T-helper 1 cell (primary cell): ENCODE results near the gene CPOX.

Experiments used
- DNase-seq, 5 donors: peaks; one replicate each; pipeline ENCODE4 v3.0.0-alpha.2; 2012 to 2020

The CPOX gene

DNA sequence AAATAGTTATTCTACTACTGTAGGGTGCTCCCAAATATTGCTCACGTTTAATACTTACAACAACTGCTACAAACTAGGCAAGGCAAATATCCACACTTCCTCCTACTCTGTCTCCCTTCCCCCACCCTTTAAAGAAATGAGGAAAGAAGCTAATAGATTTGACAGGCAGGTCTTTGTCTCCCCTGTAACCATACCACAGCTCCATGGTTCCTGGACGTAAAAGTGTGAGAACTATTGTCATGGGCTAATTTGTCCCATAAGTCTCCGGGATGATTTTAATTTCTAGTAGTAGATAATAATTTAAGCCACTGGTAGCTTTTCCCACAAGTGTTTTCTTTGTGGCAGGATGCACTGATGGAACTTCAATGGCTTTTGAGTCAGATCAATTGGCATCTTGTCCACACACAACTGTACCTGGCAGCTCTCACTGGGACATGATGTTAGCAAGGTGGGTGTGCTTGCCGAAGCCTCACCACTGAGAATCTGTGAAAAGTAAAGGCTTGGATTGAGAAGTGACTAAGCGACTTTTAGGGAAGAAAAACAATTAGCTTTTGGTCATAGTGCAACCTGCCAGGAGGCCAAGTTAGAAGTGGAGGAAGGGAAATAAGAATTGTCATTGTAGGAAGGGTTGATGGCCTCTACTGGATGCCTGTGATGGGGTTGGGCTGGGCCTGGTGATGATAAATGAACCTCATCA, 1.4 kb upstream of the CPOX start:
- no peak for DNase-seq

DNA sequence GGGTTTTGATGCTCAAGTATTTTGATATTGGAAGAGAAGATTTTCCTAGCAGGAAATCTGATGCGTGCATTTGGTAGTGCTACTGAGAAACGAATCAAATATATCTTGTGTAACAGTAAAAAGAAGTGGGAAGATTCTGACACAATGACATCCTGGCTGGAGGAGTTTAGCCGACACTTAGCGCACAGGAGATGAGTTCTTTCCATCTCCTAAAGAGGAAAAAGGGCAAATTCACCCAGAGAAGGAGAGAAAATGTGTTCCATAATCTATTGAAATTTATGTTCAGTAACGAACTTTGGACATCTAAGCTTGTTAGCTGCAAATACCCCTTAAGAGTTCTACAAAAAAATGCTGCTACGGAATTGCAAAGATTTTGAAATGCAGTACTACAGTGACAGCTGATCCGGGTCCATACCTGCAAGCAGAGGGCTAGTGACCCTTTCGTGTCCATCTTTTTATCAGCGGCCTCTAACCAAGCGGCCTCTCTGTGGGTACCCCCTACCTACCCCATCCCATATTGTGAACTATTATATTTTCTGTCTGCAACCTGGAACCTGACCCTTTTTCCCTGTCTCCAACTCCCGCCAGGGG, 971 bp downstream of the CPOX start:
- DNase-seq = no peak

DNA sequence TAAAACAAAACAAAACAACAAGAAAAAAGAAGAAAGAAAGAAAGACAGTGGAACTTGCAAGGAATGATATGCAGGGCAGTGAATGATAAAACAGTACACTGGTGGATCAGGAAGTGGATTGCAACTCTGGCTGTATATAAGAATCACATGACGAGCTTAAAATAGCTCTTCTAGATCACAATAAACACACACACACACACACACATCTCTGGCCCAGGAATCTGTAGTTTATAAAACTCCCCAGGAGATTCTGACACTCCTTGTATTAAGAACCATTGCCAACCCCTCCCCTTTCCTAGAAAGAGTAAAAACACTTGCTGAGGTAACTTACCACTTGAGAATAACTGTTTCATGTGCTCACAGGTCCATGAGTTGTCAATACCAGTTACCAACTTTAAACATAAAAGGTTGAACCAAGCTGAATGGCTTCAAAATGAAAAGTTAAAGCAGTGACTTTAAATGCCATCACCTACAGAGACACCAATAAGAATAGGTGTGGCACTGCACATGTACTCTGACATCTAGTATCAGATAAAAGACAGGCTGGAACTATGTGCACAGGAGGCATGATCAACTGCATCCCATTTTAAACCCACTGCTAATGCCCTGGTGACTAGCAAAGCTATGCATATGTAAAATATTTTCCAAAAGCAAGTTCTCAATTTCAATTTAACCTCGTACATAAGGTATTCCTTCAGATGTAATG, 3.9 kb downstream of the CPOX start:
- peak in 1 of 5 donors; percentile 40 for DNase-seq

DNA sequence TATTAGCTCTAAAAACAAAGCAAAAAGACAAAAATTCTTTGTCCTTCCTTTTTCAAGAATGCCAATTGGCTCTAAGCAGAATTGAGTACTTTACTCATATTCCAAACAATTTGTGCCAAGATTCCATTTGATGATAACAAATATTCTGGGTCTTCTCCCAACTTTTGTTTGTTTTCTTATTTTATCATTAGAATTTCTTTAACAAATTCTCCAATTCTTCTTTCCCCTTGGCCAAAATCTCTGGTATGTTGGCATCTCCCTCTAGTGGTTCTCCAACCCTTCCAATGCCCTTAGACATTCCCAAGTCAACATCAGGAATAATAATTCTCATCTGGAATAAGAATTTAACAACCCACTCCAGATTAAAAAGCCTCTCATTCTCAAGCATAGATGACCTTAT, 5.3 kb downstream of the CPOX start:
- DNase-seq = no peak

- no peak for DNase-seq
Observed at GRCh38 chr3:98587654-98588053, 5.8 kb downstream of the CPOX start.

DNA sequence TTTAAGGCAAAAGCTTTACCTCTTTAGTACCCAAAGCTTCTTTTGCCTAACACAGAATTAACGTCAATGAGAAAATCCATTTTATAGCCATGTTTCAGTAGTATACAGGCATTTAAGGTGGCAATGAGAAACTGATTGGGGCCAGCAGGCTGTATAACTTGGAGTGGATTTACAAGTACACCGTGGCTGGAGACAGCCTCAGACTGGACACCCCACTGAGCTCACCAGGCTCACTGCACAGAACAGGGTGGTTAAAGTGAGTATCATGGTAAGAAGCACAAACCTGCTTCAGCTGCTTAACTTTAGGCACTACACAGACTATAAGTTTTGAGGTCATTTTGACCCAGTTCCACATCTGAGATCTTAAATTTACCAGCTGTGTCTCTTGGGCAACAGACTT, 8.9 kb downstream of the CPOX start:
- no peak for DNase-seq

- no peak for DNase-seq
Observed at GRCh38 chr3:98583766-98584165, 9.6 kb downstream of the CPOX start.

DNA sequence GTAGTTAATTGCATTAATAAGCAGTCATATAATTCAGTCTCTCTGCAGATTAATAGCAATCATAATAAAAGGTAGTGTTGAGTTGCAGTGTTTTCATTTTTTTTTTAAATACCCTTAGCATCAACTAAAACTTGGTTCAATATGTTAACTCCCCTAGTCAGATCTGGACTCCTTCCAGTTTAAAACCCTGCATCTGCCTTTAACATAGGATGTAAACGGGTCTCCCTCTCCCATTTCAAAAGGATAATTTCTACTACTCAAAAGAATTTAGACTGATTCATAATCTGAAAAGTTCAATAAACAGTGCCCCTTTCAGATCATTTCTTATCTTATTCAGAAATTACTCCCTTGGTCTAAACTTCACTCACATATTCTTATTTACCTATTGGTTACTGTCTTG, 11.4 kb downstream of the CPOX start:
- DNase-seq = no peak

DNA sequence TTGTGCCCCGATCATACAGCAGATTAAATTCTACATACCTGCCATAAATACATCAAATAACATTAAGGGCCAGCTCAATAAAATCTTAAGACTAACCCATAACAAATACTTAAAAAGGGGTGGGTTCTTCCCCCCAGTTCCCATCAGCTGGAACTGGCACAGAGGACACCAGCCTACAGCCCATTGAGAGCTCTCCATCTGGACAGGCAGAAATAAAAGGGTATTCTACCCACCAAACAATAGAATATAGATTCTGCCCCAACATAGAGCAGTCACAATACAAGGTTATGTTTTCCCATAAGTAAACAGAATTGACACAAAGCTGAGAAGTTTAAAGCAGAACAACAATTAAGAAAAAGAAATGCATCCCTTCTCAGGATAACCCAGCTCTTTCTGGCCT, 11.9 kb downstream of the CPOX start:
- DNase-seq = no peak

DNA sequence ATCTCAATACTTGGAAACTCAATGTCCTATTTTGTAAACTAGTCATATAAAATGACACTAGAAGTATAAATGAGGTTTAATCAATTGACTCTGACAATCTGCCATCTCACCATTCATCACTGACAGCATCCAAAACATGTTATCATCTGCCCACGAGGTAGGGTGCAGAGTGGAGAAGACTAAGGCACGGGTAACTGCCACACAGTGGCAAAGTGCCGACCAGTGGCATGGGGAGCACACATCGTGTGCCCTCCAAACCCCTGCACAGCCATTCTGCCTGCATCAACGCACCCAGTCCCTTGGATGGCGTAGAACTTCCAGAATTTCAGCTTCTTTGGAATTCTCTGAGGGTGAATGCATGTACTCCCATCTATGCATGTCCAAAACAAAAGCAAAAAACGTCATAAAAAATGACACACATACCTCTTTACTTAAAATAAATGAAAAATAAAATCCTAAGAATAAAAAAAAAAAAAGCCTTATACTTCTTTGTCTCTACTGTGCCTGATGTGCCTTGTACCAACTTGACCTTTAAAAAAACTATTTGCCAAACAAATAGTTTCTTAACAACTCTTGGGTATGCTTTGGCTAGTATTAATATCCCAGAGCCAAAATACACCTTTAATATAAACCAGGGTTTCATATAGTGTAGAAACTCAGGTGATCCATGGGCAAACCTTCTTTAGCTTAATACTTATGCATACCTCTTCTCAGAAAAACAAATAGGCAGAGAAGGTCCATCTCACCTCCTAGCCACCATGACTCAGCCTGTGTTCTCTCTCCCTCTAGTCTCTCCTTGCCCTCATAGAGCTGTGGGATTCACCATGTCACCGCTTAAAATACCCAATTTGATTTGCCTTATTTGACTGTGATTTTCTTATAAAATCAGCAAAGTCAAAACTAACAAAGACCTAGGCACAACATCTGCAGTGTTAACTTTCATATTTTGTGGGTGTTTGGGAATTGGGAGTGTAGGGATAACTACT, 12.7 kb downstream of the CPOX start:
- no peak for DNase-seq

DNA sequence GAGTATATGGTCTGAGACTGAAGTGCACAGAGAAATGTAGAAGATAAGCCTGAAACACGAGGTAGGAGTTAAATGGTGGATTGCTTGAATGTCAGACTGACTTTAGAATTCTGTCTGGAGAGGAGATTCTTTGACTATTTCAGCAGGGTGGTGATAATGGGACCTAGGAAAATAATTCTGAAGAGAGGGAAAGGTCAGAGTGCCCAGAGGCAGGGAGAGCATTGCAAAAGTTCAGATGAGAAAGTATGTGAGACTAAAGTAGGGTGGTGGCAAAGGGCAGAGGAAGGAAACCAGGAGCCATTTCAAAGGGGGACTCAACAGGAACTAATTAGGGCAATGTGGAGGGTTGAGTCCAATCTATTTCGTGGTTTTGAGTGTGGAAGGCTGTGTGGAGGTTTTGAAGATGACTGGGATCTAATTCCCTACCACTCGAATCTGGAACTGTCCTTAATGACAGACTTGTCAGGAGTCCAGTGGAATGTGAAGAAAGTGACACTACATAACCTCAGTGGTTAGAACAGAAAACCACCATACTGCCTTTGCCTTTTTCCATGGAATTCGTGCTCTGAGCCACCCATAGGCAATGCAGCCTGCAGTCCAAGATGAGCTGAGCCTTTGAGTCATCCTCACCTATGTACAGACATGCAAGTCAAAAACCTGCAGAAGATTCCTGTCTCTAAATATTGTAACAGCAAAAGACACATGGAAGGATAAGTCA, 16.1 kb downstream of the CPOX start:
- DNase-seq = no peak

GRCh38 chr3:98574132-98574531, 19.3 kb downstream of the CPOX start:
- peak in 1 of 5 donors; percentile 31 for DNase-seq

DNA sequence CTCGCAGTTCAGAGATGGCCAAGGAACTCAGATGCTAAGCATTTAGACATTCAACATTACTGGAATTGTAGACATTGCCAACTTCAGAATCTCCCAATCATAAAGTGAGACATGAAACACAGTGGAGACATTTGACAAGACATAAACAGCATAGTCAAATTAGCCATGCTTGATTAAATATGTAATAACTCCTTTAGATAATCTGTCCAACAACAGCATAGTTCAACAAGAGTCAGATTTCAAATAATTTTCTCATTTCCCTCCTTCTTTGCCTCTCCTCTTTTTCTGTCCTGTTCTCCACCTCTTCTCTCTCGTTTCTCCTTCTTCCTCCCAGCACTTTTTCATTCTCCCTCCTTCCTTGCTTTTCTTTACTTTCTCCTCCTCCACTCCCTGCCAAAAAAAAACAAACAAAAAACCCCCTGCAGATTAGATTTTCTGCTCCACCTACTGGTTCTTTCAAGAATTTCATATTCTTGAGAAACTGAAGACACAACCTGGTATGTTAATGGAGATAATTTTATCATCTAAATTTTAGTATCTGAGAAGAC, 20.2 kb downstream of the CPOX start:
- peak in 1 of 5 donors; percentile 57 for DNase-seq

DNA sequence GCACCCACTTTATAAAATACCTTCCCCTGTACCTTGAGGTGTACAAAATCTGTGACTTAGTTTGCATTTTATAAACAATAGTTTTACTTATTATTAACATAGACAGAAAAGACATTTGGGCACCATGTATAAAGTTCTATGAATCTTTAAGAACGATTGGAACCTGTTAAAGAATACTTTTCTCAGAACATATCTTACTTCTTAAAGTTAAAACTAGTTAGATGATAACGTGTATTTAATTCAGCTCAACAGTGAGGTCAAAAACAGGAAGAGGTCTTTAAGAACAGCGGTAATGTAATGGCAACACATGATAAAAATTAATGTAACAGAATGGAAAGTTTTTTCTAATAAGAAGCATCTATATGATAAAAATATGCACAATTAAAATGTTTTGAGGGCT, 25.0 kb downstream of the CPOX start:
- DNase-seq = no peak

GRCh38 chr3:98567666-98568270, 25.6 kb downstream of the CPOX start:
- DNase-seq = peak in 1 of 5 donors; percentile 74

GRCh38 chr3:98565843-98566242, 27.6 kb downstream of the CPOX start:
- DNase-seq = no peak

- peak in 1 of 5 donors; percentile 64 for DNase-seq
Observed at GRCh38 chr3:98565237-98565643, 28.2 kb downstream of the CPOX start.

DNA sequence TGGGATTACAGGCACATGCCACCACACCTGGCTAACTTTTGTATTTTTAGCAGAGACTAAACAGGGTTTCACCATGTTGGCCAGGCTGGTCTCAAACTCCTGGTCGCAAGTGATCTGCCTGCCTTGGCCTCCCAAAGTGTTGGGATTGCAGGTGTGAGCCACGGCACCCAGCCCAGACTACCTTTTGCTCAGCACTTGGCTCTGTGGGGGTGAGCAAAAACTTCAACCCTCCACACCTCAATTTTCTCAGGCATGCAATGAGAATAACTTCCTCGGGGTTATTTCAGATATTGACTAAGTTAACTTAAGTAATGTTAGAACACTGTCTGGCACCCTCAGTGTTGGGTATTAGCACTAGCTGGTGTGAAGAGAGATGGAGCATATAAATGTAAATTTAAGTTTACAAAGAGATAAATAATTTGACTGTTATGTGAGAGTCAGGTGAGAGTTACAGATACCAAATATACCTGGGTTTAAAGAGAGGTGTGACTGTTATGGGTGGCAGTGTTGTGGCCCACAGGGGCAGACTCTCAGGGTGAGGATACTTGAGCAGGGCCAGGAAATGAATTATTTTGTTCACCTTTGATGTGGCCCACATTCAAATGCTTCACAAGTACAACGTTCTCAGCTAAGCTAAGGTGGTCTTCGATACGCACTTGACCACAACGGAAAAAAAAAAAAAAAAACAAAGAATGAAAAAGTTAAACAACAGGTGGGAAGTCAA, 29.0 kb downstream of the CPOX start:
- peak in 4 of 5 donors; percentile 22 to 62 (median 30) for DNase-seq

GRCh38 chr3:98563661-98564281, 29.6 kb downstream of the CPOX start:
- DNase-seq = peak in 2 of 5 donors; percentile 32 to 85
